Liver (tissue), 3 donors: ENCODE data around the gene KDM5A.
"Not testable (repeated sequence)": the region's sequence is repeated elsewhere in the genome, so short reads cannot be mapped to it uniquely, and the experiment has no call there.

Source experiments
- SP1 ChIP-seq: IDR thresholded peaks from 2 replicates; pipeline ENCODE4 v1.6.1; 2018; ENCODE audit warnings: antibody characterized with exemption, mild to moderate bottlenecking
- YY1 ChIP-seq: IDR thresholded peaks from 2 replicates; pipeline ENCODE4 v1.6.1; 2016; ENCODE audit warnings: antibody characterized with exemption, mild to moderate bottlenecking
- TF ChIP-seq, protein P1 (sequence below): fragments of 150-350 bp; IDR thresholded peaks from 2 replicates; pipeline ENCODE4 v1.5.1; 2017; ENCODE audit warnings: improper control_type of control experiment, low read depth, low read length; ENCODE audit not compliant: missing input control
- donor health status: healthy.
- donor health status: healthy.

DNA sequence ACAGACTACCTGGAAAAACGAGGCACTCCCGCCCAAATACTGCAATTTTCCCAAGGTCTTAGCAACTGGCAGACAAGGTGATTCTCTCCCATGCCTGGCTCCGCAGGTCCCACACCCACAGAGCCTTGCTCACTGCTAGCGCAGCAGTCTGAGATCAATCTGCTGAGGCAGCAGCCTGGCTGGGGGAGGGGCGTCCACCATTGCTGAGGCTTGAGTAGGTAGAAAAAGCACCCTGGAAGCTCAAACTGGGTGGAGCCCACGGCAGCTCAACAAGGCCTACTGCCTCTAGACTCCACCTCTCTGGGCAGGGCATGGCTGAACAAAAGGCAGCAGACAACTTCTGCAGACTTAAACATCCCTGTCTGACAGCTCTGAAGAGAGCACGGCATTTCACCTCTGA, 46.1 kb downstream of the KDM5A start:
- not testable (repeated sequence) for TF ChIP-seq SP1, YY1
- TF ChIP-seq, protein P1, sequence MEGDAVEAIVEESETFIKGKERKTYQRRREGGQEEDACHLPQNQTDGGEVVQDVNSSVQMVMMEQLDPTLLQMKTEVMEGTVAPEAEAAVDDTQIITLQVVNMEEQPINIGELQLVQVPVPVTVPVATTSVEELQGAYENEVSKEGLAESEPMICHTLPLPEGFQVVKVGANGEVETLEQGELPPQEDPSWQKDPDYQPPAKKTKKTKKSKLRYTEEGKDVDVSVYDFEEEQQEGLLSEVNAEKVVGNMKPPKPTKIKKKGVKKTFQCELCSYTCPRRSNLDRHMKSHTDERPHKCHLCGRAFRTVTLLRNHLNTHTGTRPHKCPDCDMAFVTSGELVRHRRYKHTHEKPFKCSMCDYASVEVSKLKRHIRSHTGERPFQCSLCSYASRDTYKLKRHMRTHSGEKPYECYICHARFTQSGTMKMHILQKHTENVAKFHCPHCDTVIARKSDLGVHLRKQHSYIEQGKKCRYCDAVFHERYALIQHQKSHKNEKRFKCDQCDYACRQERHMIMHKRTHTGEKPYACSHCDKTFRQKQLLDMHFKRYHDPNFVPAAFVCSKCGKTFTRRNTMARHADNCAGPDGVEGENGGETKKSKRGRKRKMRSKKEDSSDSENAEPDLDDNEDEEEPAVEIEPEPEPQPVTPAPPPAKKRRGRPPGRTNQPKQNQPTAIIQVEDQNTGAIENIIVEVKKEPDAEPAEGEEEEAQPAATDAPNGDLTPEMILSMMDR = not testable (repeated sequence)
